Measurements from ENCODE around the gene F8. TPM values are rescaled to one million over a fixed set of nuclear protein-coding genes. Genes with fewer than 3 reads are reported as not detected.
"Not testable (repeated sequence)": the region's sequence is repeated elsewhere in the genome, so short reads cannot be mapped to it uniquely, and the experiment has no call there.

F8 gene
- total and polyA plus RNA-seq, 8 donors = 4.1 to 27.4 (median 5.2) TPM

GRCh38 chrX:155026727-155027508, 4.4 kb upstream of the F8 start, which contains the start of gene FUNDC2:
Gene FUNDC2 (plus strand): TSS chrX:155026844. CDS start chrX:155026939, 95 bp downstream.
- no peaks in the 10 kb centered on the region for H3K9me3 ChIP-seq
- H3K4me3 ChIP-seq = peak within 1 kb of the TSS; percentile 51 to 58
- no peak for TF ChIP-seq CTCF (IDR thresholded peaks at IDR 0.05)
- intact Hi-C loops (cut with DNase I) = no loop called here
- peaks cover 4 to 8% of the 10 kb centered on the region in 2 donors for H3K4me1 ChIP-seq
- ATAC-seq (peak; percentile 92), DNase-seq (peak; percentile 85 to 95 (median 94))
- no peaks in the 10 kb centered on the region for H3K36me3 ChIP-seq
- no peaks in the 10 kb centered on the region for H3K27me3 ChIP-seq
- H3K27ac ChIP-seq = peak within 1 kb of the TSS; percentile 95 to 96

GRCh38 chrX:155026420-155026726, 3.9 kb upstream of the F8 start:
- H3K27ac ChIP-seq = peak overlapping the region; percentile 95 to 96
- ATAC-seq = no peak
- no peaks in the 10 kb centered on the region for H3K27me3 ChIP-seq
- peaks cover 4 to 8% of the 10 kb centered on the region in 2 donors for H3K4me1 ChIP-seq
- H3K36me3 ChIP-seq = no peaks in the 10 kb centered on the region
- intact Hi-C loops (cut with DNase I) = no loop called here
- no peak for DNase-seq
- peak overlapping the region; percentile 51 to 58 for H3K4me3 ChIP-seq
- no peak for TF ChIP-seq CTCF (IDR thresholded peaks at IDR 0.05)
- no peaks in the 10 kb centered on the region for H3K9me3 ChIP-seq

- Histone ChIP-seq H3K9me3 (no peaks in the 10 kb centered on the region), H3K36me3 (no peaks in the 10 kb centered on the region), H3K4me3 (no peak overlapping the region), H3K4me1 (peaks cover 4 to 8% of the 10 kb centered on the region in 2 donors), H3K27me3 (no peaks in the 10 kb centered on the region), H3K27ac (no peak overlapping the region)
- intact Hi-C loops (cut with DNase I) = no loop called here
- no peak for DNase-seq
- ATAC-seq = no peak
- no peak for TF ChIP-seq CTCF (IDR thresholded peaks at IDR 0.05)
Measured at GRCh38 chrX:155023907-155024833, 1.6 kb upstream of the F8 start.

- ATAC-seq = no peak
- no peak for DNase-seq
- H3K9me3 ChIP-seq = no peaks in the 10 kb centered on the region
- no peak overlapping the region for H3K27ac ChIP-seq
- H3K27me3 ChIP-seq = no peaks in the 10 kb centered on the region
- H3K36me3 ChIP-seq = no peaks in the 10 kb centered on the region
- no peak overlapping the region for H3K4me3 ChIP-seq
- intact Hi-C loops (cut with DNase I) = no loop called here
- no peaks in the 10 kb centered on the region for H3K4me1 ChIP-seq
- no peak for TF ChIP-seq CTCF (IDR thresholded peaks at IDR 0.05)
Measured at GRCh38 chrX:155020591-155020990, 1.9 kb downstream of the F8 start.

GRCh38 chrX:155009994-155010472, 12.5 kb downstream of the F8 start:
- peak; percentile 33 for ATAC-seq
- peak in 1 of 4 donors; percentile 9 for DNase-seq
- intact Hi-C loops (cut with DNase I) = no loop called here
- no peak for TF ChIP-seq CTCF (IDR thresholded peaks at IDR 0.05)
- Histone ChIP-seq H3K27me3 (no peaks in the 10 kb centered on the region), H3K27ac (no peak overlapping the region), H3K9me3 (no peaks in the 10 kb centered on the region), H3K36me3 (no peaks in the 10 kb centered on the region), H3K4me1 (no peaks in the 10 kb centered on the region), H3K4me3 (no peak overlapping the region)

GRCh38 chrX:155008578-155008977, 13.9 kb downstream of the F8 start:
- H3K36me3 ChIP-seq; DNase-seq; H3K4me1 ChIP-seq; ATAC-seq; H3K9me3 ChIP-seq; H3K27ac ChIP-seq; H3K27me3 ChIP-seq; H3K4me3 ChIP-seq; intact Hi-C loops (cut with DNase I): not testable (repeated sequence)

GRCh38 chrX:155006913-155007671, 15.4 kb downstream of the F8 start:
- H3K27me3 ChIP-seq; H3K27ac ChIP-seq; H3K4me3 ChIP-seq; DNase-seq; H3K9me3 ChIP-seq; H3K4me1 ChIP-seq; H3K36me3 ChIP-seq; ATAC-seq; intact Hi-C loops (cut with DNase I): not testable (repeated sequence)

All from left lung (tissue), 10 donors.